ENCODE results near the gene RAB3C. TPM values are rescaled to one million over a fixed set of nuclear protein-coding genes. Genes with fewer than 3 reads are reported as not detected.

RAB3C gene
- total RNA-seq, 1 donor from 2014 or later: 0.59 TPM

DNA sequence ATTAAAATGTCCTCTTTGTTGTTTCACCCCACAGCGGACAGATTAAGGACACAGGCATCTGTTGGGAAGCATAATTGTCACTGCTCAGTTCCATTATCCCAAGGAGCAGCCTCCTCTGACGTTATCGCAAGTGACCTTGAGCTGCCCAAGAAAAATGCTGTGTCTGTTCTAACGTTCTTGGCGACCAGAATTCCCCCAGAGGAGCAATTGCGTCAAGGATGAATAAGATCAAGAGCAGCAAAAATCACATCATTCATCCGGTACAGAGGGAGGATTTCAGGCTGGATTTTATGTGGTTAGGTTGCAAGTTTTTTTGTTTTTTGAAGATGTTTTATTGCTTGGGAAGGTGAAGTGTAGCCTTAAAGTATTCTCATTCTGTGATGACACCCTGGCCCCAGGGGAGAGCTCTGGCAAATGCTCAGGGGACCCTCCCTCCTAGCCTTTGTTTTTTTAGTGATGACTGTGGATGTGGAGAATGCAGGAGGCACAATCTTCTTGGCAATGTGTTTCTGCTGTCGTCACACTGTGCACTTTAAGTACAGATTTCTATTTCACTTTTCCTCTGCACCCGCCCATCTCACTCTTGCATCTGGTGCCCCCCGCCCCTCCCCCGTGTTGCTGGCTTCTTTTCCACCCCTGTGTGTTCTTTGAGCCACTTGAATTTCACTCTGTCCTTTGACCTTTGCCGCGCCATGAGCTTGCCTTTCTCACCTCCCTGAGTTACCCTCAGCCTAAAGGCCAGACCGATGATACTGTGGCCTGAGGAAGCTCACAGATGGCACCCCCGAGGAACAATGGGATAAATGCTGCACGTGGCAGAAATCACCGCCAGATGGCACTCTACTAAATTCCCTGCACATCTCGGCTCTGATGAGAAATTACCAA is 308.5 kb downstream of the RAB3C start:
- no peak for DNase-seq (ENCODE audit: low spot score)

DNA sequence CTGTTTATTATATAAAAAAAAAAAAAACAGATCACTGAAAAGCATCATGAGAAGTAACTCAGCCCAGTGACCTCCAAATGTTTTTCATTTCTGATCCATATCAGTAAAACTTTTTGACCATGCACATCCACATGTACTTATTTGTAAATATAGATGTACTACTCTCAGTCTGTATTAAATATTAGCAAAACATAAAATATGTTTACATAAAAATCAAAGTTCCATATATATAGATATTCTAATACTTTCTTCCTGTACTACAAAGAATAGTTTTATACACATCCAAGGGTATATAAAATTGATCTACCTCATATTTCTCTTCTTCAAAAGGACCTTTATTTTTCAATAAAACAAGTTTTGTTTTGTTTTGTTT is 309.1 kb downstream of the RAB3C start:
- intact Hi-C loops (cut with DNase I): loop anchor here (2.0 kb wide), 1 partner anchor 117 kb away; no protein-coding TSS in a partner anchor

More for the DNA sequence above, 308.5 kb downstream of the RAB3C start:
- intact Hi-C loops (cut with DNase I): no loop called here

GRCh38 chr5:58893551-58893950 is 310.7 kb downstream of the RAB3C start:
- no peak for DNase-seq (ENCODE audit: low spot score)
- intact Hi-C loops (cut with DNase I): loop anchor here (2.0 kb wide), 1 partner anchor 115 kb away; no protein-coding TSS in a partner anchor

More for the DNA sequence above, 309.1 kb downstream of the RAB3C start:
- no peak for DNase-seq (ENCODE audit: low spot score)

GRCh38 chr5:58898006-58898405 is 315.1 kb downstream of the RAB3C start:
- intact Hi-C loops (cut with DNase I): loop anchor here (5.0 kb wide), 1 partner anchor 279 kb away; no protein-coding TSS in a partner anchor
- DNase-seq (ENCODE audit: low spot score): no peak

GRCh38 chr5:58898538-58898937 is 315.7 kb downstream of the RAB3C start:
- intact Hi-C loops (cut with DNase I): loop anchor here (5.0 kb wide), 1 partner anchor 279 kb away; no protein-coding TSS in a partner anchor
- DNase-seq (ENCODE audit: low spot score): no peak

DNA sequence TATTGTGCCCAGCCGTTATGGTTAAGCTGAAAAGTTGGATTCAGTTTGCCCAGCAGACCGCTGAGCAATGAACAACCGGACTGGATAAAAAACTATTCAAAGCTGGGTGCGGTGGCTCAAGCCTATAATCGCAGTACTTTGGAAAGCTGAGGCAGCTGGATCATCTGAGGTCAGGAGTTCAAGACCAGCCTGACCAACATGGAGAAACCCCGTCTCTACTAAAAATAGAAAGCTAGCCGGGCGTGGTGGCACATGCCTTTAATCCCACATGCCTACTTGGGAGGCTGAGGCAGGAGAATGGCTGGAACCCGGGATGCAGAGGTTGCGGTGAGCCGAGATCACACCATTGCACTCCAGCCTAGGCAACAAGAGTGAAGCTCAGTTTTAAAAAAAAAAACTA is 318.4 kb downstream of the RAB3C start:
- intact Hi-C loops (cut with DNase I): no loop called here
- DNase-seq (ENCODE audit: low spot score): no peak

- no peak for DNase-seq (ENCODE audit: low spot score)
- intact Hi-C loops (cut with DNase I): no loop called here
Measured at GRCh38 chr5:58902305-58902704, 319.4 kb downstream of the RAB3C start.

GRCh38 chr5:58902765-58903164 is 319.9 kb downstream of the RAB3C start:
- DNase-seq (ENCODE audit: low spot score): no peak

GRCh38 chr5:58904737-58905136 is 321.9 kb downstream of the RAB3C start:
- intact Hi-C loops (cut with DNase I): no loop called here
- DNase-seq (ENCODE audit: low spot score): no peak

More at GRCh38 chr5:58902765-58903164, 319.9 kb downstream of the RAB3C start:
- intact Hi-C loops (cut with DNase I): no loop called here

GRCh38 chr5:58905944-58906343 is 323.1 kb downstream of the RAB3C start:
- DNase-seq (ENCODE audit: low spot score): no peak
- intact Hi-C loops (cut with DNase I): no loop called here

Other genes with a start within 250 kb of the RAB3C start
- 117 TPM for gene PLK2, start 123.0 kb upstream of the RAB3C start, total RNA-seq
- gene GAPT, start 91.6 kb upstream of the RAB3C start, total RNA-seq: 0.27 TPM